A549 (cell line): ENCODE results near the gene ATM. TPM values are rescaled to one million over a fixed set of nuclear protein-coding genes. Genes with fewer than 3 reads are reported as not detected.

ENCODE experiments used
- ATAC-seq, 2 experiments: fragments of 200-7000 bp in 1 of 2; fragments of >200 bp in 1 of 2; cut with Nextera tagmentation in 1 of 2; cut with Tn5 transposase in 1 of 2; 3 replicates each; pipeline versions ENCODE4 v1.8.0 to v1.9.1; 2018 to 2020; ENCODE audit warnings: mild to moderate bottlenecking in 1 of 2, moderate library complexity in 1 of 2
- CTCF ChIA-PET: fragments of 300-600 bp; sonication (Branson Sonifier 250); formaldehyde crosslinking; extraction: SDS; loops from one replicate; lab custom pipeline; 2021; ENCODE audit warnings: antibody characterized with exemption, inconsistent platforms; lab: Yijun Ruan, JAX
- POLR2A ChIA-PET: fragments of 350-600 bp; formaldehyde crosslinking; extraction: SDS; loops from one replicate; lab custom pipeline; 2021; ENCODE audit warnings: antibody characterized with exemption, inconsistent platforms; lab: Yijun Ruan, JAX
- DNase-seq, 2 experiments: peaks; one replicate each; pipeline versions ENCODE4 v3.0.0 to v3.0.0-alpha.2; 2011 to 2016; ENCODE audit warnings: low read depth in 1 of 2, low spot score in 1 of 2
- FAIRE-seq: peaks from 2 replicates; lab custom pipeline; 2011; peaks lifted over from hg19 to GRCh38; lab: Jason Lieb, UNC
- H3K27ac ChIP-seq, 2 experiments: fragments of >200 bp; sonication (Bioruptor Twin); formaldehyde crosslinking; 3 replicates each; pipeline ENCODE4 v1.5.1; 2016 to 2017
- H3K4me1 ChIP-seq: fragments of >200 bp; sonication (Bioruptor Twin); formaldehyde crosslinking; 3 replicates; pipeline ENCODE4 v1.6.1; 2016
- H3K4me2 ChIP-seq: fragments of >200 bp; sonication (Bioruptor Twin); formaldehyde crosslinking; 3 replicates; pipeline ENCODE4 v1.6.1; 2016
- H3K4me3 ChIP-seq: fragments of >200 bp; sonication (Bioruptor Twin); formaldehyde crosslinking; 3 replicates; pipeline ENCODE4 v1.5.1; 2016
- H3K9me3 ChIP-seq: fragments of >200 bp; sonication (Bioruptor Twin); formaldehyde crosslinking; 3 replicates; pipeline ENCODE4 v1.6.1; 2016
- CBX2 ChIP-seq: fragments of 200-600 bp; sonication (generic); IDR thresholded peaks from 2 replicates; pipeline ENCODE4 v1.6.1; 2016; ENCODE audit warnings: low read depth, mild to moderate bottlenecking, borderline replicate concordance
- CBX8 ChIP-seq: fragments of 200-600 bp; sonication (generic); IDR thresholded peaks from 2 replicates; pipeline ENCODE4 v1.6.1; 2016
- CEBPB ChIP-seq, 2 experiments: fragments of >200 bp in 1 of 2; sonication (Bioruptor Twin) in 1 of 2; formaldehyde crosslinking in 1 of 2; IDR thresholded peaks; 2 replicates each; pipeline ENCODE4 v1.6.1; 2012 to 2016
- CHD2 ChIP-seq: fragments of 150-350 bp; IDR thresholded peaks from 2 replicates; pipeline ENCODE4 v1.6.1; 2014; ENCODE audit warnings: low read length; ENCODE audit not compliant: partially characterized antibody
- CHD4 ChIP-seq: fragments of 200-600 bp; sonication (generic); IDR thresholded peaks from 2 replicates; pipeline ENCODE4 v1.6.1; 2016; ENCODE audit warnings: antibody characterized with exemption, mild to moderate bottlenecking, borderline replicate concordance
- EHF ChIP-seq: fragments of 250-450 bp; sonication (Bioruptor Pico); IDR thresholded peaks from 2 replicates; pipeline ENCODE4 v1.5.0; 2020; ENCODE audit warnings: mild to moderate bottlenecking
- ESRRA ChIP-seq: fragments of 150-350 bp; IDR thresholded peaks from 2 replicates; pipeline ENCODE4 v1.6.1; 2014; ENCODE audit warnings: mild to moderate bottlenecking, low read length, borderline replicate concordance
- FOSB ChIP-seq: fragments of 250-450 bp; sonication (Bioruptor Pico); IDR thresholded peaks from 2 replicates; pipeline ENCODE4 v1.5.0; 2020; ENCODE audit warnings: mild to moderate bottlenecking, moderate library complexity
- FOXS1 ChIP-seq: fragments of 250-450 bp; sonication (Bioruptor Pico); IDR thresholded peaks from 2 replicates; pipeline ENCODE4 v1.5.0; 2020; ENCODE audit warnings: mild to moderate bottlenecking, moderate library complexity
- GATA3 ChIP-seq: IDR thresholded peaks from 2 replicates; pipeline ENCODE4 v1.6.1; 2012; ENCODE audit warnings: borderline replicate concordance
- HDAC2 ChIP-seq: fragments of 200-600 bp; sonication (generic); IDR thresholded peaks from 2 replicates; pipeline ENCODE4 v1.6.1; 2016
- HES2 ChIP-seq: fragments of >200 bp; sonication (Bioruptor Twin); formaldehyde crosslinking; IDR thresholded peaks from 2 replicates; pipeline ENCODE4 v1.6.1; 2016
- HEYL ChIP-seq: fragments of 250-450 bp; sonication (Bioruptor Pico); IDR thresholded peaks from 2 replicates; pipeline ENCODE4 v1.8.0; 2021; ENCODE audit warnings: mild to moderate bottlenecking, moderate library complexity
- HOXA7 ChIP-seq: fragments of 250-450 bp; sonication (Bioruptor Pico); IDR thresholded peaks from 2 replicates; pipeline ENCODE4 v1.5.0; 2020; ENCODE audit warnings: mild to moderate bottlenecking, moderate library complexity
- JUN ChIP-seq, 2 experiments: fragments of >200 bp; sonication (Bioruptor Twin); formaldehyde crosslinking; IDR thresholded peaks; 2 replicates in 1 of 2; 3 replicates in 1 of 2; pipeline ENCODE4 v1.6.1; 2016 to 2017
- JUNB ChIP-seq: fragments of >200 bp; sonication (Bioruptor Twin); formaldehyde crosslinking; IDR thresholded peaks from 2 replicates; pipeline ENCODE4 v1.6.1; 2016
- KDM1A ChIP-seq: fragments of 200-600 bp; sonication (generic); IDR thresholded peaks from 2 replicates; pipeline ENCODE4 v1.6.1; 2016; ENCODE audit warnings: low read depth, mild to moderate bottlenecking
- MAFK ChIP-seq: fragments of 450-650 bp; IDR thresholded peaks from 2 replicates; pipeline ENCODE4 v1.6.1; 2014; ENCODE audit not compliant: partially characterized antibody
- NPAS2 ChIP-seq: fragments of 250-450 bp; sonication (Bioruptor Pico); IDR thresholded peaks from 2 replicates; pipeline ENCODE4 v1.8.0; 2022; ENCODE audit warnings: mild to moderate bottlenecking, moderate library complexity, borderline replicate concordance
- PBX3 ChIP-seq: IDR thresholded peaks from 2 replicates; pipeline ENCODE4 v1.6.1; 2012
- PHF8 ChIP-seq: fragments of 200-600 bp; sonication (generic); IDR thresholded peaks from 2 replicates; pipeline ENCODE4 v1.6.1; 2016; ENCODE audit warnings: low read depth, mild to moderate bottlenecking, antibody characterized with exemption, moderate library complexity, borderline replicate concordance
- POLR2A ChIP-seq: IDR thresholded peaks from 2 replicates; pipeline ENCODE4 v1.6.1; 2012; ENCODE audit warnings: mild to moderate bottlenecking, low read length
- POLR2AphosphoS2 ChIP-seq: conservative IDR thresholded peaks from 2 replicates; pipeline ENCODE4 v1.6.1; 2012; ENCODE audit warnings: low read length, improper control_type of control experiment, inconsistent platforms
- RAD21 ChIP-seq, 2 experiments: fragments of >200 bp in 1 of 2; sonication (Bioruptor Twin) in 1 of 2; formaldehyde crosslinking in 1 of 2; IDR thresholded peaks in 1 of 2; conservative IDR thresholded peaks in 1 of 2; 2 replicates in 1 of 2; 3 replicates in 1 of 2; pipeline ENCODE4 v1.6.1; 2012 to 2018; ENCODE audit warnings: inconsistent platforms in 1 of 2
- RARB ChIP-seq: fragments of 250-450 bp; sonication (Bioruptor Pico); IDR thresholded peaks from 2 replicates; pipeline ENCODE4 v1.8.0; 2021; ENCODE audit warnings: mild to moderate bottlenecking, moderate library complexity
- RCOR1 ChIP-seq: fragments of 150-350 bp; IDR thresholded peaks from 2 replicates; pipeline ENCODE4 v1.6.1; 2014; ENCODE audit warnings: antibody characterized with exemption, low read length, low read depth
- RFX5 ChIP-seq: fragments of 450-650 bp; IDR thresholded peaks from 2 replicates; pipeline ENCODE4 v1.7.1; 2014; ENCODE audit warnings: antibody characterized with exemption, mild to moderate bottlenecking, moderate library complexity
- RNF2 ChIP-seq: fragments of 200-600 bp; sonication (generic); IDR thresholded peaks from 2 replicates; pipeline ENCODE4 v1.6.1; 2016; ENCODE audit warnings: low read depth, mild to moderate bottlenecking, antibody characterized with exemption, moderate library complexity, borderline replicate concordance
- TP53 ChIP-seq: fragments of 250-450 bp; sonication (Bioruptor Pico); IDR thresholded peaks from 2 replicates; pipeline ENCODE4 v1.5.0; 2021; ENCODE audit warnings: mild to moderate bottlenecking, moderate library complexity
- ZC3H11A ChIP-seq: fragments of 450-650 bp; IDR thresholded peaks from 2 replicates; pipeline ENCODE4 v1.6.1; 2014; ENCODE audit warnings: antibody characterized with exemption, mild to moderate bottlenecking
- ZFP36 ChIP-seq: fragments of 450-650 bp; IDR thresholded peaks from 2 replicates; pipeline ENCODE4 v1.6.1; 2014; ENCODE audit warnings: borderline replicate concordance; ENCODE audit not compliant: partially characterized antibody
- ZNF302 ChIP-seq: fragments of 250-450 bp; sonication (Bioruptor Pico); IDR thresholded peaks from 2 replicates; pipeline ENCODE4 v1.9.0; 2021; ENCODE audit warnings: inconsistent platforms, mild to moderate bottlenecking, moderate library complexity
- WGBS: methylation state at CpG from one replicate; pipeline ENCODE4 v1.1.6; 2017; ENCODE audit errors: missing lambda C conversion rate; 5-methylcytosine and 5-hydroxymethylcytosine counted together
- polyA plus RNA-seq, 4 experiments: library from polyadenylated mRNA; depleted of rRNA in 3 of 4; stranded (reverse); fragments of >200 nt; fragmentation: RNase III in 1 of 4; extraction: RNeasy Plus Mini Kit Qiagen cat#74134 plus additional on column Dnase treatment in 1 of 4; gene quantifications; 2 replicates in 3 of 4; 3 replicates in 1 of 4; pipeline ENCODE4 v1.2.3, GENCODE V29; 2011 to 2017
- TF ChIP-seq, protein P1 (sequence below): fragments of >200 bp; sonication (Bioruptor Twin); formaldehyde crosslinking; IDR thresholded peaks from 3 replicates; pipeline ENCODE4 v1.5.1; 2016
- TF ChIP-seq, protein P2 (sequence below): IDR thresholded peaks from 2 replicates; pipeline ENCODE4 v1.6.1; 2012
- TF ChIP-seq, protein P3 (sequence below): fragments of 250-450 bp; sonication (Bioruptor Pico); IDR thresholded peaks from 2 replicates; pipeline ENCODE4 v1.5.0; 2021; ENCODE audit warnings: mild to moderate bottlenecking, moderate library complexity, borderline replicate concordance

The ATM gene
- polyA plus RNA-seq, 2 of the 4 experiments (the other 2 are of a cell fraction): 15.6 to 40.4 TPM

DNA sequence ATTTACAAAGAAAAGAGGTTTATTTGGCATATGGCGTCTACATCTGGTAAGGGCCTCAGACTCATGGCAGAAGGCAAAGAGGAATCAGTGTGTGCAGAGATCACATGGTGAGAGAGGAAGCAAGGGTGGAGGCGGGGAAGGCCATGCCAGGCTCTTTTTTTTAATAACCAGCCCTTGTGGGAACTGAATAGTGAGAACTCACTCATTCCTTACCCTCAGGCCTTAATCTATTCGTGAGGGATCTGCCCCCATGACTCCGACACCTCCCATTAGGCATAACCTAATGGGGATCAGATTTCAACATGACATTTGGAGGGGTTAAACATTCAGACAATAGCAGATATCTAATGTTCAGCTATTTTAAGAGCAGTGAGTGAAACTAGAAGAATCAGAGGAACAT is 55.7 kb downstream of the ATM start:
- Histone ChIP-seq H3K27ac (no peak overlapping the region), H3K4me2 (no peak overlapping the region), H3K9me3 (no peaks in the 10 kb centered on the region), H3K4me1 (no peaks in the 10 kb centered on the region), H3K4me3 (no peak overlapping the region)
- DNase-seq (no peak), ATAC-seq (no peak), FAIRE-seq (no peak)
- CTCF ChIA-PET: no interaction called here
- POLR2A ChIA-PET: no interaction called here
- 87% methylated on average over 4 of the region's 4 CpGs for WGBS
- no peak for TF ChIP-seq ZFP36
- no peak for TF ChIP-seq FOXS1 (CRISPR knock-in tag)
- TF ChIP-seq CEBPB (IDR thresholded peaks at IDR 0.05): no peak
- no peak for TF ChIP-seq ZC3H11A
- no peak for TF ChIP-seq JUN (IDR thresholded peaks at IDR 0.05)
- TF ChIP-seq, protein P1, sequence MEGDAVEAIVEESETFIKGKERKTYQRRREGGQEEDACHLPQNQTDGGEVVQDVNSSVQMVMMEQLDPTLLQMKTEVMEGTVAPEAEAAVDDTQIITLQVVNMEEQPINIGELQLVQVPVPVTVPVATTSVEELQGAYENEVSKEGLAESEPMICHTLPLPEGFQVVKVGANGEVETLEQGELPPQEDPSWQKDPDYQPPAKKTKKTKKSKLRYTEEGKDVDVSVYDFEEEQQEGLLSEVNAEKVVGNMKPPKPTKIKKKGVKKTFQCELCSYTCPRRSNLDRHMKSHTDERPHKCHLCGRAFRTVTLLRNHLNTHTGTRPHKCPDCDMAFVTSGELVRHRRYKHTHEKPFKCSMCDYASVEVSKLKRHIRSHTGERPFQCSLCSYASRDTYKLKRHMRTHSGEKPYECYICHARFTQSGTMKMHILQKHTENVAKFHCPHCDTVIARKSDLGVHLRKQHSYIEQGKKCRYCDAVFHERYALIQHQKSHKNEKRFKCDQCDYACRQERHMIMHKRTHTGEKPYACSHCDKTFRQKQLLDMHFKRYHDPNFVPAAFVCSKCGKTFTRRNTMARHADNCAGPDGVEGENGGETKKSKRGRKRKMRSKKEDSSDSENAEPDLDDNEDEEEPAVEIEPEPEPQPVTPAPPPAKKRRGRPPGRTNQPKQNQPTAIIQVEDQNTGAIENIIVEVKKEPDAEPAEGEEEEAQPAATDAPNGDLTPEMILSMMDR: no peak
- no peak for TF ChIP-seq HDAC2
- no peak for TF ChIP-seq MAFK
- TF ChIP-seq EHF (CRISPR knock-in tag): no peak
- no peak for TF ChIP-seq PHF8
- TF ChIP-seq ESRRA: no peak
- no peak for TF ChIP-seq PBX3
- TF ChIP-seq CBX2: no peak
- TF ChIP-seq CHD2: no peak
- no peak for TF ChIP-seq KDM1A
- TF ChIP-seq JUNB: no peak
- TF ChIP-seq GATA3: no peak
- no peak for TF ChIP-seq RNF2
- no peak for TF ChIP-seq FOSB (CRISPR knock-in tag)

DNA sequence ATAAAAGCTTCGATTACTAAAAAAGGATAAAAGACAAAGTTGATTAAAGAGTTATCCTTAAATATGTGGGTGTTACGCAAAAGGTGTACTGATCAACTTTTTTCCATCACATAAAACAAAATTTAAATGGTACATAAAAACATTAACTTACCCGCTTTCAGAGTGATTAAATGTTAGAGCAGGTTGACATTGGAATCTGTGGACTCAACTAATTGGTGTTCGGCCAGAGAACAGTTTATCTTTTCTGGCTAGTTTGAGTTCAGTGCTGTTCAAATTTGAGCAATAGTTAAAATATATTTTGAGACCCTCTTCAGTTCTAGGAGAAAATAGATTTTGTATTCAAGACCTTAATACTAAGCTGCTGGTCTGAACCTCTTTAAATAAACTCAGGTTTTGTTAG is 56.1 kb downstream of the ATM start:
- ChIA-PET CTCF (no interaction called here), POLR2A (no interaction called here)
- Histone ChIP-seq H3K4me3 (no peak overlapping the region), H3K4me1 (no peaks in the 10 kb centered on the region), H3K4me2 (no peak overlapping the region), H3K9me3 (no peaks in the 10 kb centered on the region), H3K27ac (no peak overlapping the region)
- no peak for ATAC-seq
- 95% methylated on average over 4 of the region's 4 CpGs for WGBS
- no peak for FAIRE-seq
- DNase-seq: no peak
- TF ChIP-seq NPAS2 (no peak), PBX3 (no peak), HOXA7 (CRISPR knock-in tag) (no peak), CBX8 (no peak), HES2 (no peak), POLR2A (no peak), POLR2AphosphoS2 (no peak), CHD4 (no peak), RFX5 (no peak), FOSB (CRISPR knock-in tag) (no peak), ZNF302 (CRISPR knock-in tag) (no peak), RCOR1 (no peak), EHF (CRISPR knock-in tag) (no peak), RAD21 (conservative IDR thresholded peaks at IDR 0.05 in 1 of 2, IDR thresholded peaks at IDR 0.05 in 1 of 2) (no peak), TP53 (CRISPR knock-in tag) (no peak), HEYL (CRISPR knock-in tag) (no peak), CHD2 (no peak), RARB (CRISPR knock-in tag) (no peak)
- TF ChIP-seq, protein P2, sequence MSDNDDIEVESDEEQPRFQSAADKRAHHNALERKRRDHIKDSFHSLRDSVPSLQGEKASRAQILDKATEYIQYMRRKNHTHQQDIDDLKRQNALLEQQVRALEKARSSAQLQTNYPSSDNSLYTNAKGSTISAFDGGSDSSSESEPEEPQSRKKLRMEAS: no peak
- TF ChIP-seq, protein P3, sequence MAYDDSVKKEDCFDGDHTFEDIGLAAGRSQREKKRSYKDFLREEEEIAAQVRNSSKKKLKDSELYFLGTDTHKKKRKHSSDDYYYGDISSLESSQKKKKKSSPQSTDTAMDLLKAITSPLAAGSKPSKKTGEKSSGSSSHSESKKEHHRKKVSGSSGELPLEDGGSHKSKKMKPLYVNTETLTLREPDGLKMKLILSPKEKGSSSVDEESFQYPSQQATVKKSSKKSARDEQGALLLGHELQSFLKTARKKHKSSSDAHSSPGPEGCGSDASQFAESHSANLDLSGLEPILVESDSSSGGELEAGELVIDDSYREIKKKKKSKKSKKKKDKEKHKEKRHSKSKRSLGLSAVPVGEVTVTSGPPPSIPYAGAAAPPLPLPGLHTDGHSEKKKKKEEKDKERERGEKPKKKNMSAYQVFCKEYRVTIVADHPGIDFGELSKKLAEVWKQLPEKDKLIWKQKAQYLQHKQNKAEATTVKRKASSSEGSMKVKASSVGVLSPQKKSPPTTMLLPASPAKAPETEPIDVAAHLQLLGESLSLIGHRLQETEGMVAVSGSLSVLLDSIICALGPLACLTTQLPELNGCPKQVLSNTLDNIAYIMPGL (CRISPR knock-in tag): no peak
